Measurements from ENCODE around the gene TPRN.

Gene TPRN

GRCh38 chr9:137170486-137171148 lies 29.9 kb downstream of the TPRN start:
- no peak for DNase-seq

DNA sequence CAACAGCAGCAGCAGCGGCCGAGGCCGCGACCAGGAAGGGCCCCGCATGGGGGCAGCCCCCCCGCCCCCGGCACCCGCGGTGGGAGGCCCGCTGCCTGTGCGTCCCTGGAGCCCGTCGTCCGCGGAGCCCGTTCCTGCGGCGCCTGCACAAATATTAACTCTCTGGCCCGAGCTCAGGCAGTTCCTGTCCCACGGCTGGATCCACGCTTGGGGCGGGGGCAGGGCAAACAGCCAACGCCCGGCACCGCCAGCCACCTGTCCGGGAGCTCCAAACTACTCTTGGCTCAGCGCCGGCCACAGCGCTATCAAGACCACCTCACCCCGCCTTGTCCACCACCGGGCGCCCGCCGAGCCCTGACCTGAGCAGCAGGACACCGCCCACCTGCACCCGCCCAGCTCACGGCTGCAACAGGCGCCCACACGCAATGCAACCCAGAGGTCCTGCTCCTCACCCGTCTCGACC lies 30.6 kb downstream of the TPRN start, which contains the start of gene LRRC26:
Gene LRRC26 (minus strand): TSS at position 156 of the 463 bp plus-strand sequence. CDS start 108 bp downstream, at position 48.
- no peak for DNase-seq

- DNase-seq, result no peak
Measured at GRCh38 chr9:137168904-137169856, 31.4 kb downstream of the TPRN start.

- DNase-seq, result no peak
Measured at GRCh38 chr9:137168573-137168903, 32.0 kb downstream of the TPRN start.

DNA sequence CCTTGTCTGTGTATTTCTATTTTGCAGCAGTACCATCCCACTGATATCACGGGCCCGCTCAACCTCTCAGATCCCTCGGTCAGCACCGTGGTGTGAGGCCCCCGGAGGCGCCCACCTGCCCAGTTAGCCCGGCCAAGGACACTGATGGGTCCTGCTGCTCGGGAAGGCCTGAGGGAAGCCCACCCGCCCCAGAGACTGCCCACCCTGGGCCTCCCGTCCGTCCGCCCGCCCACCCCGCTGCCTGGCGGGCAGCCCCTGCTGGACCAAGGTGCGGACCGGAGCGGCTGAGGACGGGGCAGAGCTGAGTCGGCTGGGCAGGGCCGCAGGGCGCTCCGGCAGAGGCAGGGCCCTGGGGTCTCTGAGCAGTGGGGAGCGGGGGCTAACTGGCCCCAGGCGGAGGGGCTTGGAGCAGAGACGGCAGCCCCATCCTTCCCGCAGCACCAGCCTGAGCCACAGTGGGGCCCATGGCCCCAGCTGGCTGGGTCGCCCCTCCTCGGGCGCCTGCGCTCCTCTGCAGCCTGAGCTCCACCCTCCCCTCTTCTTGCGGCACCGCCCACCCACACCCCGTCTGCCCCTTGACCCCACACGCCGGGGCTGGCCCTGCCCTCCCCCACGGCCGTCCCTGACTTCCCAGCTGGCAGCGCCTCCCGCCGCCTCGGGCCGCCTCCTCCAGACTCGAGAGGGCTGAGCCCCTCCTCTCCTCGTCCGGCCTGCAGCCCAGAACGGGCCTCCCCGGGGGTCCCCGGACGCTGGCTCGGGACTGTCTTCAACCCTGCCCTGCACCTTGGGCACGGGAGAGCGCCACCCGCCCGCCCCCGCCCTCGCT lies 32.6 kb downstream of the TPRN start:
- DNase-seq, result no peak

GRCh38 chr9:137167277-137167746 lies 33.2 kb downstream of the TPRN start:
- DNase-seq, result no peak

GRCh38 chr9:137166380-137167229 lies 33.9 kb downstream of the TPRN start:
- DNase-seq, result no peak

GRCh38 chr9:137165250-137165836 lies 35.2 kb downstream of the TPRN start:
- no peak for DNase-seq

DNA sequence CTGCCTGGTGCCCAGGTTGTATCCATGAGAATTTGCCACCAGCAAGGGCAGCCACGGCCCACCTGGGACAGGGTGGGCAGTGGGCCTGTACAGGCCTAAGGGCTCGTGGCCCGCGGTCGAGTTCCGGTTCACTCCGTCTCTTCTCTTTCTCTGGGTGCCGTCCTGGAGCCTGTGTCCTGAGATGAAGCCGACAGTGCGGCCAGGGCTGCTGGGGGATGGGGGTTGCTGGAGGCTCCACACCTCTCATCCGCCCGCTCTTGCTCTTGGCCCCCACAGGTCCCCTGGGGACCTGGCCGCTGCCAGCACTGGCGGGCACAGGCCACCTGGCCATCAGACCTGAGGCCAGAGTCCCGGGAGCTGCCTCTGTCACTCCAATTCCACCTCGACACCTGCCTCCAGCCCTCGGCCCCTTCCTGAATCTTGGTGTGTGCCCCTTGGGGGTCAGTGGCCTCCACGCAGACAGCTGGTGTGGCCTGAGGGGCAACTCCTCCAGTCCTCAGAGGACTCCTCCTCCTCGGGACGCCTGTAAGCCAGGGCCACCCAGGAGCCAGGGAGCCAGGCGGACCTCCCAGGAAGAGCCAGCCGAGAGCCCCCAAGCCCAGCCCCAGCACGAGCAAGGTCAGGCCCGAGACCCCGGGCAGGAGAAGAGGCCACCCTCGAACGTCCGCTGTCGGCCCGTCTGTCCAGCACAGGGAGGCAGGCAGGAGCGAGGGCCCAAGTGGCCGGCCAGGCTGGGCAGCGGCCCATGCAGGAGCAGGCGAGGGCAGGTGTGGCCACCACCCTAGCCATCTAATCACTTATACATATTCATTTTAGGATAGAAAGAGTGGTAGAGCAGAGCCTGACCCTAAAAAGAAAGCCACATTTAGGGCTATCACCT lies 35.9 kb downstream of the TPRN start:
- DNase-seq, result no peak

DNA sequence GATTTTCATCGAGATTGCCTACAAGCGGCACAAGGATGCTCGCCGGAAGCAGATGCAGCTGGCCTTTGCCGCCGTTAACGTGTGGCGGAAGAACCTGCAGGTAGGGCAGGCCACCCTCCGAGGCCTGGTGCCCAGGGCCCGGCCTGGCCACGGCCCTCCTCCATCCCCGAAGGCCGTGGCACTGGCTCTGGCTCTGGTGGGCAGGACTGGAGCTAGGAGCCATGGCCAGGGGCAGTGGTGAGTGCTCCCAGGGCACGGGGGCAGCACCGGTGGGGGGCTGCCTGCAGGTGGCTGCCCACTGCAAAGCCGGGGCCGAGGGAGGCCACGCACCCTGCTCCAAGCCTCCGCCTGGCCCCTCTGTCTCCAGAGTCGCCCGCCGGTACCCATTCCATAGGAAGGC lies 36.7 kb downstream of the TPRN start:
- DNase-seq, result no peak

DNA sequence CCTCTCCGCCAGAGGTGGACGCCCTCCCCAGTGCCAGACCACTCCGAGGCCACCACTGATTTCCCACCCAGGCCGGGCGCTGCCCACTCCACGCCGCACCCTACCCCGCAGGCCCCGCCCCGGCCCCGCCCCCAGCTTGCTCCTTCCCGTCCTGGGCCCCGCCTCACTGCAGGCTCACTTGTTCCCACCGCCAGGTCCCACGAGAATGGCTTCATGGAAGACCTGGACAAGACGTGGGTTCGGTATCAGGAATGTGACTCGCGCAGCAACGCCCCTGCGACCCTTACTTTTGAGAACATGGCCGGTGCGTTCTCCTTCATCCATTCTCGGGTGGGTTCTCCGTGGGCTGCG lies 37.2 kb downstream of the TPRN start:
- no peak for DNase-seq

GRCh38 chr9:137162505-137163364 lies 37.8 kb downstream of the TPRN start:
- no peak for DNase-seq

GRCh38 chr9:137161558-137162486 lies 38.7 kb downstream of the TPRN start:
- DNase-seq, result no peak

DNA sequence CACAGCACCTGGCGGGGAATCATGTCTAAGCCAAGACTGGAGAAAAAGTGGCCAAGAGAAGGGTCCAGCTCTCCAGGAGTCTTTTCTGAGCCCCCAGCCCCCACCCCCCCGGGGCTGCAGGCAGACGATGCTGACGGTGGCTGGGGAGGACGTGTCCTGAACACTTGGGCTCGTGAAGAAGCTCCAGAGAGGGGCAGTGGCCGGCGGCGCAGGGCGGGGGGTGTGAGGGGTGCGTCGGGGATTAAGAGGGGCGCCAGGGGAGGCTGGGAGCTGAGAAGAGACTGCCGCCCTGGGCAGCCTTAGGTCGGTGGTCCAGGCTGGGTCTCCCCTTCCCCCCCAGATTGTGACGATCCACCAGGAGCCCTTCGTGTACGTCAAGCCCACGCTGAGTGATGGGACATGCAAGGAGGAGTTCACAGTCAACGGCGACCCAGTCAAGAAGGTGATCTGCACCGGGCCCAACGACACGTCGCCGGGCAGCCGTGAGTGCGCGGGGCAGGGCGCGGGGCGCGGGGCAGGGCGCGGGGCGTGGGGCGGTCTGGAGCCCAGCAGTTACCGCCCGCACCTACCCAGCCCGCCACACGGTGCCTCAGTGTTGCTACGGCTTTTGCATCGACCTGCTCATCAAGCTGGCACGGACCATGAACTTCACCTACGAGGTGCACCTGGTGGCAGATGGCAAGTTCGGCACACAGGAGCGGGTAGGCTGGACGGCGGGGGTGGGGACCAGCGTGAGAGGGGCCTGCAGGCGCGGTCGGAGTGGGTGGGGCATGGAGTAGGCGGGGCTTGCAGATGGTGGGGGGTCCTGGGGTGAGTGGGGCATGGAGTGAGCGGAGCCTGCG lies 39.6 kb downstream of the TPRN start:
- DNase-seq, result no peak

- no peak for DNase-seq
Measured at GRCh38 chr9:137160054-137160425, 40.5 kb downstream of the TPRN start.

GRCh38 chr9:137159105-137160053 lies 41.2 kb downstream of the TPRN start:
- DNase-seq, result no peak

Measured in NCI-H1694 treated with DMSO at 0.1 percent for 48 hours (cell line).